ENCODE measurements around the gene ZNF646. TPM values are rescaled to one million over a fixed set of nuclear protein-coding genes. Genes with fewer than 3 reads are reported as not detected.

Gene ZNF646
- total RNA-seq, 6 experiments from 2014 or later: 13.0 to 16.3 (median 14.7) TPM

- Mint-ChIP-seq H3K4me1 (ENCODE audit: low read depth) (peaks cover 8% of the 10 kb centered on the region), H3K27me3 (ENCODE audit: insufficient read depth) (peaks cover 13% of the 10 kb centered on the region), H3K4me3 (no peak overlapping the region), H3K9me3 (no peaks in the 10 kb centered on the region), H3K36me3 (ENCODE audit: low read depth) (no peaks in the 10 kb centered on the region), H3K27ac (no peak overlapping the region)
- TF ChIP-seq, protein P1, sequence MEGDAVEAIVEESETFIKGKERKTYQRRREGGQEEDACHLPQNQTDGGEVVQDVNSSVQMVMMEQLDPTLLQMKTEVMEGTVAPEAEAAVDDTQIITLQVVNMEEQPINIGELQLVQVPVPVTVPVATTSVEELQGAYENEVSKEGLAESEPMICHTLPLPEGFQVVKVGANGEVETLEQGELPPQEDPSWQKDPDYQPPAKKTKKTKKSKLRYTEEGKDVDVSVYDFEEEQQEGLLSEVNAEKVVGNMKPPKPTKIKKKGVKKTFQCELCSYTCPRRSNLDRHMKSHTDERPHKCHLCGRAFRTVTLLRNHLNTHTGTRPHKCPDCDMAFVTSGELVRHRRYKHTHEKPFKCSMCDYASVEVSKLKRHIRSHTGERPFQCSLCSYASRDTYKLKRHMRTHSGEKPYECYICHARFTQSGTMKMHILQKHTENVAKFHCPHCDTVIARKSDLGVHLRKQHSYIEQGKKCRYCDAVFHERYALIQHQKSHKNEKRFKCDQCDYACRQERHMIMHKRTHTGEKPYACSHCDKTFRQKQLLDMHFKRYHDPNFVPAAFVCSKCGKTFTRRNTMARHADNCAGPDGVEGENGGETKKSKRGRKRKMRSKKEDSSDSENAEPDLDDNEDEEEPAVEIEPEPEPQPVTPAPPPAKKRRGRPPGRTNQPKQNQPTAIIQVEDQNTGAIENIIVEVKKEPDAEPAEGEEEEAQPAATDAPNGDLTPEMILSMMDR (IDR thresholded peaks at IDR 0.05): no peak
- no peak for DNase-seq
These were observed 55.5 kb downstream of the ZNF646 start for GRCh38 chr16:31129568-31130335.

GRCh38 chr16:31130336-31130891, 56.2 kb downstream of the ZNF646 start:
- no peak overlapping the region for H3K4me3 Mint-ChIP-seq
- H3K9me3 Mint-ChIP-seq: no peaks in the 10 kb centered on the region
- no peak for DNase-seq
- TF ChIP-seq, protein P1 (IDR thresholded peaks at IDR 0.05): no peak
- H3K27me3 Mint-ChIP-seq (ENCODE audit: insufficient read depth): peaks cover 13% of the 10 kb centered on the region
- H3K27ac Mint-ChIP-seq: no peak overlapping the region
- peaks cover 8% of the 10 kb centered on the region for H3K4me1 Mint-ChIP-seq (ENCODE audit: low read depth)
- H3K36me3 Mint-ChIP-seq (ENCODE audit: low read depth): no peaks in the 10 kb centered on the region

GRCh38 chr16:31130899-31131298, 56.7 kb downstream of the ZNF646 start:
- no peak overlapping the region for H3K4me3 Mint-ChIP-seq
- peaks cover 13% of the 10 kb centered on the region for H3K27me3 Mint-ChIP-seq (ENCODE audit: insufficient read depth)
- no peaks in the 10 kb centered on the region for H3K9me3 Mint-ChIP-seq
- no peak overlapping the region for H3K27ac Mint-ChIP-seq
- TF ChIP-seq, protein P1 (IDR thresholded peaks at IDR 0.05): no peak
- DNase-seq: no peak
- peaks cover 8% of the 10 kb centered on the region for H3K4me1 Mint-ChIP-seq (ENCODE audit: low read depth)
- H3K36me3 Mint-ChIP-seq (ENCODE audit: low read depth): no peaks in the 10 kb centered on the region

GRCh38 chr16:31131416-31131815, 57.2 kb downstream of the ZNF646 start:
- Mint-ChIP-seq H3K4me3 (no peak overlapping the region), H3K27me3 (ENCODE audit: insufficient read depth) (peaks cover 9% of the 10 kb centered on the region), H3K9me3 (no peaks in the 10 kb centered on the region), H3K36me3 (ENCODE audit: low read depth) (no peaks in the 10 kb centered on the region), H3K4me1 (ENCODE audit: low read depth) (peaks cover 8% of the 10 kb centered on the region), H3K27ac (no peak overlapping the region)
- TF ChIP-seq, protein P1 (IDR thresholded peaks at IDR 0.05): no peak
- DNase-seq: no peak

GRCh38 chr16:31131841-31132271, 57.6 kb downstream of the ZNF646 start:
- DNase-seq: no peak
- Mint-ChIP-seq H3K27ac (no peak overlapping the region), H3K4me3 (no peak overlapping the region), H3K36me3 (ENCODE audit: low read depth) (no peaks in the 10 kb centered on the region), H3K4me1 (ENCODE audit: low read depth) (peaks cover 8% of the 10 kb centered on the region), H3K27me3 (ENCODE audit: insufficient read depth) (peaks cover 9% of the 10 kb centered on the region), H3K9me3 (no peaks in the 10 kb centered on the region)
- TF ChIP-seq, protein P1 (IDR thresholded peaks at IDR 0.05): no peak

Data from HFFc6 (cell line).